Subcutaneous abdominal adipose tissue (tissue), 5 donors: ENCODE measurements around the gene MYO15B.

Experiments
- H3K27ac ChIP-seq: one replicate; pipeline ENCODE4 v1.7.0; 2013; ENCODE audit warnings: low read depth, mild to moderate bottlenecking, inconsistent platforms, low read length, moderate library complexity
- H3K27me3 ChIP-seq, 5 donors: one replicate each; pipeline ENCODE4 v1.7.0; 2013; ENCODE audit warnings: low read length in 5 of 5, inconsistent platforms in 1 of 5; ENCODE audit not compliant: control insufficient read depth in 5 of 5, insufficient read depth in 4 of 5
- H3K36me3 ChIP-seq, 5 donors: one replicate each; pipeline ENCODE4 v1.7.0; 2013; ENCODE audit warnings: low read length in 5 of 5; ENCODE audit not compliant: control insufficient read depth in 5 of 5, insufficient read depth in 5 of 5
- H3K4me1 ChIP-seq, 5 donors: one replicate each; pipeline ENCODE4 v1.7.0; 2013; ENCODE audit warnings: low read length in 5 of 5, mild to moderate bottlenecking in 3 of 5, moderate library complexity in 1 of 5; ENCODE audit not compliant: control insufficient read depth in 5 of 5, insufficient read depth in 5 of 5
- H3K4me3 ChIP-seq, 5 donors: one replicate each; pipeline ENCODE4 v1.7.0; 2013; ENCODE audit warnings: low read length in 5 of 5, low read depth in 1 of 5
- H3K9ac ChIP-seq, 5 donors: one replicate each; pipeline ENCODE4 v1.7.0; 2013; ENCODE audit warnings: low read length in 5 of 5, mild to moderate bottlenecking in 4 of 5, moderate library complexity in 3 of 5
- H3K9me3 ChIP-seq, 5 donors: one replicate each; pipeline ENCODE4 v1.7.0; 2013; ENCODE audit warnings: low read length in 5 of 5; ENCODE audit not compliant: control insufficient read depth in 5 of 5
- donor health status: healthy.
- donor health status: healthy.
- donor health status: healthy.
- donor health status: healthy.
- donor health status: healthy.

Gene MYO15B

GRCh38 chr17:75601057-75601987, 13.7 kb downstream of the MYO15B start:
- no peaks in the 10 kb centered on the region for H3K9me3 ChIP-seq
- H3K9ac ChIP-seq: no peak overlapping the region
- H3K4me1 ChIP-seq: peaks cover 0 to 4% (median 0%) of the 10 kb centered on the region in 5 donors
- H3K36me3 ChIP-seq: peaks cover 0 to 8% (median 4%) of the 10 kb centered on the region in 5 donors
- H3K4me3 ChIP-seq: no peak overlapping the region
- no peaks in the 10 kb centered on the region for H3K27me3 ChIP-seq
- no peak overlapping the region for H3K27ac ChIP-seq

- peaks cover 0 to 8% (median 4%) of the 10 kb centered on the region in 5 donors for H3K36me3 ChIP-seq
- no peak overlapping the region for H3K9ac ChIP-seq
- no peaks in the 10 kb centered on the region for H3K27me3 ChIP-seq
- H3K4me1 ChIP-seq: peaks cover 0 to 4% (median 0%) of the 10 kb centered on the region in 5 donors
- H3K27ac ChIP-seq: no peak overlapping the region
- no peak overlapping the region for H3K4me3 ChIP-seq
- H3K9me3 ChIP-seq: no peaks in the 10 kb centered on the region
Observed at GRCh38 chr17:75602644-75603043, 15.0 kb downstream of the MYO15B start.

GRCh38 chr17:75603123-75603522, 15.5 kb downstream of the MYO15B start:
- Histone ChIP-seq H3K4me1 (peaks cover 0 to 4% (median 0%) of the 10 kb centered on the region in 5 donors), H3K27ac (no peak overlapping the region), H3K36me3 (peaks cover 0 to 8% (median 4%) of the 10 kb centered on the region in 5 donors), H3K27me3 (no peaks in the 10 kb centered on the region), H3K4me3 (no peak overlapping the region), H3K9ac (no peak overlapping the region), H3K9me3 (no peaks in the 10 kb centered on the region)

GRCh38 chr17:75604034-75604695, 16.6 kb downstream of the MYO15B start:
- Histone ChIP-seq H3K27me3 (no peaks in the 10 kb centered on the region), H3K27ac (no peak overlapping the region), H3K4me1 (peaks cover 0 to 4% (median 0%) of the 10 kb centered on the region in 5 donors), H3K4me3 (no peak overlapping the region), H3K9me3 (no peaks in the 10 kb centered on the region), H3K36me3 (peaks cover 0 to 8% (median 4%) of the 10 kb centered on the region in 5 donors), H3K9ac (no peak overlapping the region)

- Histone ChIP-seq H3K4me3 (no peak overlapping the region), H3K9ac (no peak overlapping the region), H3K27ac (no peak overlapping the region), H3K27me3 (no peaks in the 10 kb centered on the region), H3K4me1 (peaks cover 0 to 4% (median 0%) of the 10 kb centered on the region in 5 donors), H3K9me3 (no peaks in the 10 kb centered on the region), H3K36me3 (peaks cover 0 to 12% (median 6%) of the 10 kb centered on the region in 5 donors)
Observed at GRCh38 chr17:75605790-75606189, 18.2 kb downstream of the MYO15B start.

GRCh38 chr17:75607086-75607485, 19.5 kb downstream of the MYO15B start:
- no peaks in the 10 kb centered on the region for H3K9me3 ChIP-seq
- no peak overlapping the region for H3K27ac ChIP-seq
- no peaks in the 10 kb centered on the region for H3K27me3 ChIP-seq
- no peak overlapping the region for H3K9ac ChIP-seq
- peaks cover 0 to 4% (median 0%) of the 10 kb centered on the region in 5 donors for H3K4me1 ChIP-seq
- H3K4me3 ChIP-seq: no peak overlapping the region
- peaks cover 0 to 18% (median 12%) of the 10 kb centered on the region in 5 donors for H3K36me3 ChIP-seq

- no peaks in the 10 kb centered on the region for H3K27me3 ChIP-seq
- H3K36me3 ChIP-seq: peaks cover 0 to 45% (median 35%) of the 10 kb centered on the region in 5 donors
- no peaks in the 10 kb centered on the region for H3K9me3 ChIP-seq
- H3K27ac ChIP-seq: no peak overlapping the region
- H3K9ac ChIP-seq: no peak overlapping the region
- H3K4me3 ChIP-seq: no peak overlapping the region
- no peaks in the 10 kb centered on the region for H3K4me1 ChIP-seq
Observed at GRCh38 chr17:75610103-75610984, 22.7 kb downstream of the MYO15B start.

- no peak overlapping the region for H3K27ac ChIP-seq
- peaks cover 0 to 60% (median 48%) of the 10 kb centered on the region in 5 donors for H3K36me3 ChIP-seq
- no peaks in the 10 kb centered on the region for H3K4me1 ChIP-seq
- peak overlapping the region in 1 of 5 donors; percentile 5 for H3K9ac ChIP-seq
- H3K27me3 ChIP-seq: no peaks in the 10 kb centered on the region
- H3K9me3 ChIP-seq: no peaks in the 10 kb centered on the region
- H3K4me3 ChIP-seq: no peak overlapping the region
Observed at GRCh38 chr17:75611851-75612429, 24.3 kb downstream of the MYO15B start.

GRCh38 chr17:75612906-75613626, 25.5 kb downstream of the MYO15B start:
- H3K36me3 ChIP-seq: peaks cover 0 to 71% (median 59%) of the 10 kb centered on the region in 5 donors
- no peak overlapping the region for H3K4me3 ChIP-seq
- no peaks in the 10 kb centered on the region for H3K27me3 ChIP-seq
- no peaks in the 10 kb centered on the region for H3K9me3 ChIP-seq
- H3K4me1 ChIP-seq: no peaks in the 10 kb centered on the region
- H3K9ac ChIP-seq: no peak overlapping the region
- H3K27ac ChIP-seq: no peak overlapping the region
